Stimulated activated naive B cell treated with anti-CD40 and anti-IgM and Interleukin-4, amounts not matched to agents 10 μg/mL and 1 μg/mL and 100 μg/mL, for 72 hours (primary cell): ENCODE measurements around the gene SMAP2.

Experiments used
- ATAC-seq, 2 donors: fragments of 150-1000 bp; cut with Tn5 transposase; replicated peaks; 2 replicates each; pipeline ENCODE4 v1.10.0; 2021; ENCODE audit warnings: moderate library complexity in 1 of 2
- DNase-seq: peaks from one replicate; pipeline ENCODE4 v3.0.0; 2021
- H3K27ac Mint-ChIP-seq: one replicate; pipeline ENCODE4 v1.8.0; 2022; ENCODE audit warnings: mild to moderate bottlenecking, mixed read lengths
- H3K27me3 Mint-ChIP-seq, 2 donors: one replicate each; pipeline ENCODE4 v1.8.0; 2022; ENCODE audit warnings: mixed read lengths in 2 of 2
- H3K36me3 Mint-ChIP-seq, 2 donors: one replicate each; pipeline ENCODE4 v1.8.0; 2022; ENCODE audit warnings: mixed read lengths in 2 of 2, mild to moderate bottlenecking in 1 of 2
- H3K4me1 Mint-ChIP-seq, 2 donors: one replicate each; pipeline ENCODE4 v1.8.0; 2022; ENCODE audit warnings: mixed read lengths in 2 of 2, mild to moderate bottlenecking in 1 of 2
- H3K4me3 Mint-ChIP-seq, 2 donors: one replicate each; pipeline ENCODE4 v1.8.0; 2022; ENCODE audit warnings: mild to moderate bottlenecking in 2 of 2, mixed read lengths in 2 of 2, moderate library complexity in 1 of 2
- H3K9me3 Mint-ChIP-seq, 2 donors: one replicate each; pipeline ENCODE4 v1.8.0; 2022; ENCODE audit warnings: mixed read lengths in 2 of 2, mild to moderate bottlenecking in 1 of 2

SMAP2 gene

DNA sequence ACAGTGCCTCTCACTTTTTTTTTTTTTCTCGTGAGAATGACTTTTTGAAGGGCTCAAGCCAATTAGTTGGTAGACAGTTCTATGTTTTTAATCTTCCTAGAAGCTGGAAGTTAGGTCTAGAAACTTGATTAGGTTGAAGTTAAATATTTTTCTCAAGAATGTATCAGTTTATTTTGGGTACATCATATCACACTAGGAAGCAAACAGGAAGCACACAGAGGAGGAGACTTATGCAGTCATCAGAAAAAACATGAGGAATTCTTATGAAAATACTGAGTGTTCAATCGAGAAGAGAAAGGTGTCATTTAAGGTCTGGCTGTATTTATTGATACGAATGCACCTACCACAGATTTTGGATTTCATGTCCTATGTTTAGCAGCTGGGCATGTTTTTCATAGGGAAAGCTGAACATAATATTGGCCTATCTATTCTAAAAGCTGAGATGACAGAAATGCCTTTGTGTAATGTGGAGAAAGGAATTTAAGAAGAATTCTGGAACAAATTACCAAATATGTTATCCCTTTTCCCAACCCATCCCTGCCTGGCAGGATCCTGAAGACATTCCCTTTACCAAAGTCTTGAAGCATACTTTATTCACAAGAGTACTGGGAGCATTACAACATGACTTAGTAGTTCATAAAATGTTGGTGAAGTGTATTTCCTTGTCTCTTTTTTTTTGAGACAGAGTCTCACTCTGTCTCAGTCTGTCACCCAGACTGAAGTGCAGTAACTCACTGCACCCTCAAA, 59.3 kb downstream of the SMAP2 start:
- Mint-ChIP-seq H3K4me3 (no peak overlapping the region), H3K4me1 (no peaks in the 10 kb centered on the region), H3K9me3 (no peaks in the 10 kb centered on the region), H3K27me3 (no peaks in the 10 kb centered on the region), H3K36me3 (peaks cover 18 to 51% of the 10 kb centered on the region in 2 donors), H3K27ac (no peak overlapping the region)
- DNase-seq (no peak), ATAC-seq (no peak)

GRCh38 chr1:40435471-40435870, 61.9 kb downstream of the SMAP2 start:
- Mint-ChIP-seq H3K27me3 (no peaks in the 10 kb centered on the region), H3K9me3 (no peaks in the 10 kb centered on the region), H3K4me1 (peaks cover 3 to 7% of the 10 kb centered on the region in 2 donors), H3K27ac (no peak overlapping the region), H3K4me3 (no peak overlapping the region), H3K36me3 (peaks cover 18 to 50% of the 10 kb centered on the region in 2 donors)
- ATAC-seq: no peak
- DNase-seq: no peak

DNA sequence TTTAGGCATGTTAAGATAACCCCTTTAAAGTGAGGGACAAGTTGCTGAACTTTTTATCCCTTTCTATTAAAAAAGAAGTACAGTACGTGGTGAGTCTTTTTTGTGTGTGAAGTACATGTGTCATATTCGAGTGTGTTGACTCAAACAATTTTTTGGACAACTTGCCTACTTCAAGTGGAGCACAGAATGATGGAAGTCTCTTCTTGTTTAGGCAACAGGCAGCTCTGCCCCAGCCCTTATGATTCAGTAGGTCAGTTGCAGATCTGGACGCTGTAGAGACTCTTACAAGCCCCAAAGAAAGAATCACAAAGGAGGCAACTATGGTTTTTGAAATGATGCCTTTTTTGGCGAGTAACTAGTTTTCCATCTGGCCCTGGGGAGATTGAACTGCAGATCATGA, 62.3 kb downstream of the SMAP2 start:
- DNase-seq: no peak
- Mint-ChIP-seq H3K27ac (no peak overlapping the region), H3K27me3 (no peaks in the 10 kb centered on the region), H3K36me3 (peaks cover 20 to 52% of the 10 kb centered on the region in 2 donors), H3K9me3 (no peaks in the 10 kb centered on the region), H3K4me1 (peaks cover 3 to 7% of the 10 kb centered on the region in 2 donors), H3K4me3 (no peak overlapping the region)
- ATAC-seq: no peak

GRCh38 chr1:40438391-40439015, 65.0 kb downstream of the SMAP2 start:
- no peak overlapping the region for H3K27ac Mint-ChIP-seq
- H3K27me3 Mint-ChIP-seq: no peaks in the 10 kb centered on the region
- H3K9me3 Mint-ChIP-seq: no peaks in the 10 kb centered on the region
- DNase-seq (no peak), ATAC-seq (peak; percentile 61 to 77)
- peaks cover 13 to 38% of the 10 kb centered on the region in 2 donors for H3K36me3 Mint-ChIP-seq
- H3K4me1 Mint-ChIP-seq: peaks cover 3 to 7% of the 10 kb centered on the region in 2 donors
- no peak overlapping the region for H3K4me3 Mint-ChIP-seq

DNA sequence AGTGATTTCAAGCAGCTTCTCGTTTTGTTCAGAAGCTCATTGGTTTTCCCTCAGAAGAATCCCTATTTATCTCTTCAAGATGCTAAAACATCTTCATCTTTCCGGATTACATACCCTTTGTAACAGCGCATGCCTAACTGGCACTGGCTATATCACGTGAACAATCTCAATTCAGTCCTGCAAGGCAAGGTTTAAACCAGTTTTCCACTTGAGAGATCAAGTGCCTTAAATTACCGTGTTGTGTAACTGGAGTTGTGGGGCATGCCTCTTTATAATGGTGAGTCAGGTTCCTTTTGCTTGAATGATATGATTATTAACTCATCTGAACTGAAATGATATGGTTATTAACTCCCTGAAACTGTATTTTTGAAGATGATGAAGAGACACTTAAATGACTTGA, 65.7 kb downstream of the SMAP2 start:
- no peaks in the 10 kb centered on the region for H3K27me3 Mint-ChIP-seq
- H3K36me3 Mint-ChIP-seq: peaks cover 16 to 40% of the 10 kb centered on the region in 2 donors
- no peaks in the 10 kb centered on the region for H3K9me3 Mint-ChIP-seq
- DNase-seq (no peak), ATAC-seq (no peak)
- H3K4me3 Mint-ChIP-seq: no peak overlapping the region
- peaks cover 3 to 7% of the 10 kb centered on the region in 2 donors for H3K4me1 Mint-ChIP-seq
- no peak overlapping the region for H3K27ac Mint-ChIP-seq

GRCh38 chr1:40449684-40450494, 76.4 kb downstream of the SMAP2 start, which contains the start of gene ZFP69B:
Gene ZFP69B, plus strand, starts transcription at chr1:40450476. Its CDS starts 486 bp downstream, at chr1:40450962.
- Mint-ChIP-seq H3K4me1 (peaks cover 18 to 27% of the 10 kb centered on the region in 2 donors), H3K36me3 (peaks cover 45 to 68% of the 10 kb centered on the region in 2 donors), H3K4me3 (peak within 1 kb of the TSS; percentile 88 to 94), H3K27ac (peak within 1 kb of the TSS; percentile 97), H3K27me3 (no peaks in the 10 kb centered on the region), H3K9me3 (peaks cover 20 to 24% of the 10 kb centered on the region in 2 donors)
- peak; percentile 77 to 83 for ATAC-seq
- peak; percentile 89 for DNase-seq

DNA sequence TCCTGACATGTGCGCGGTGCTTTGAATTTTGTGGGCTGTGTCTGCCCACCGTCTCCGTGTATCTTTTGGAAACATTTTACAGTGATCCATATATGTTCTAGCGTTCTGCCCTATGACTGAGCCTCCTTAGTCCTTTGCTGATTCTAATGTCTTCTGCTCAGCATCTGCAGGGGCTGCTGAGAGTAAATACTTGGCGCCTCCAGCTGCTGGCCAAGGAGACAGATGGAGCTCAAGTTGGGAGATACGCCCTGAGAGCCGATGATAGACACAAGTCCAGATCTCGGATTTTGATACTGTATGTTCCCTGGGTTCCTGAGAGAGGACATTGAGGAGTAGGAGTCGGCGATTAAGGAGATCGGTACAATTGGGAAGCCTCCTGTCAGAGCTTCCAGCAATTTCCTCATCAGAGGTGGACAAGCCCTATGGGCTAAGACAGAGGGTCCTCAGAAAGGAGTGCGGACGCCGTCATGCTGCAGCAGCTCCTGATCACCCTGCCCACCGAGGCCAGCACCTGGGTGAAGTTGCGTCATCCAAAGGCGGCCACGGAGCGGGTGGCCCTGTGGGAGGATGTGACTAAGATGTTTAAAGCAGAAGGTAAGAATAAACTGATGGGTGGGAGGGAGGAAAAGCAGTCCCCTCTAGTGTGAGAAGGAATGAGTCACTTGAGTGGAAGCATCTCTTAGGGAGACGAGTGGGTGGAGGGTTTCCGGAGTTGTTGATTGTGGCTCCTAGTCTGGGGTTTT, 77.1 kb downstream of the SMAP2 start:
- DNase-seq (peak; percentile 74), ATAC-seq (peak; percentile 69 to 73)
- Mint-ChIP-seq H3K36me3 (peaks cover 45 to 68% of the 10 kb centered on the region in 2 donors), H3K27ac (peak overlapping the region; percentile 97), H3K27me3 (no peaks in the 10 kb centered on the region), H3K4me3 (peak overlapping the region; percentile 88 to 94), H3K4me1 (peaks cover 21 to 30% of the 10 kb centered on the region in 2 donors), H3K9me3 (peaks cover 18 to 19% of the 10 kb centered on the region in 2 donors)

GRCh38 chr1:40451238-40451585, 77.7 kb downstream of the SMAP2 start:
- Mint-ChIP-seq H3K27ac (peak overlapping the region; percentile 97), H3K4me1 (peaks cover 21 to 30% of the 10 kb centered on the region in 2 donors), H3K36me3 (peaks cover 45 to 69% of the 10 kb centered on the region in 2 donors), H3K27me3 (no peaks in the 10 kb centered on the region), H3K4me3 (peak overlapping the region; percentile 88 to 94), H3K9me3 (peaks cover 16 to 17% of the 10 kb centered on the region in 2 donors)
- DNase-seq (no peak), ATAC-seq (peak; percentile 7 to 20)

- Mint-ChIP-seq H3K4me3 (peak overlapping the region in 1 of 2 donors; percentile 9), H3K27ac (peak overlapping the region; percentile 59), H3K36me3 (peaks cover 77 to 93% of the 10 kb centered on the region in 2 donors), H3K4me1 (peaks cover 21 to 26% of the 10 kb centered on the region in 2 donors), H3K27me3 (no peaks in the 10 kb centered on the region), H3K9me3 (peaks cover 41 to 43% of the 10 kb centered on the region in 2 donors)
- DNase-seq (no peak), ATAC-seq (peak; percentile 33 to 52)
Measured at GRCh38 chr1:40454873-40455272, 81.3 kb downstream of the SMAP2 start.

DNA sequence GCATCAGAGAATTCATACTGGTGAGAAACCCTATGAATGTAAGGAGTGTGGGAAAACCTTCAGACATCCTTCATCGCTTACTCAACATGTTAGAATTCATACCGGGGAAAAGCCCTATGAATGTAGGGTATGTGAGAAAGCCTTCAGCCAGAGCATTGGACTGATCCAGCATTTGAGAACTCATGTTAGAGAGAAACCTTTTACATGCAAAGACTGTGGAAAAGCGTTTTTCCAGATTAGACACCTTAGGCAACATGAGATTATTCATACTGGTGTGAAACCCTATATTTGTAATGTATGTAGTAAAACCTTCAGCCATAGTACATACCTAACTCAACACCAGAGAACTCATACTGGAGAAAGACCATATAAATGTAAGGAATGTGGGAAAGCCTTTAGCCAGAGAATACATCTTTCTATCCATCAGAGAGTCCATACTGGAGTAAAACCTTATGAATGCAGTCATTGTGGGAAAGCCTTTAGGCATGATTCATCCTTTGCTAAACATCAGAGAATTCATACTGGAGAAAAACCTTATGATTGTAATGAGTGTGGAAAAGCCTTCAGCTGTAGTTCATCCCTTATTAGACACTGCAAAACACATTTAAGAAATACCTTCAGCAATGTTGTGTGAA, 89.5 kb downstream of the SMAP2 start:
- peak overlapping the region; percentile 71 for H3K27ac Mint-ChIP-seq
- H3K27me3 Mint-ChIP-seq: no peaks in the 10 kb centered on the region
- peaks cover 74 to 93% of the 10 kb centered on the region in 2 donors for H3K36me3 Mint-ChIP-seq
- H3K4me3 Mint-ChIP-seq: no peak overlapping the region
- no peak for ATAC-seq
- no peak for DNase-seq
- peaks cover 44 to 60% of the 10 kb centered on the region in 2 donors for H3K9me3 Mint-ChIP-seq
- no peaks in the 10 kb centered on the region for H3K4me1 Mint-ChIP-seq

DNA sequence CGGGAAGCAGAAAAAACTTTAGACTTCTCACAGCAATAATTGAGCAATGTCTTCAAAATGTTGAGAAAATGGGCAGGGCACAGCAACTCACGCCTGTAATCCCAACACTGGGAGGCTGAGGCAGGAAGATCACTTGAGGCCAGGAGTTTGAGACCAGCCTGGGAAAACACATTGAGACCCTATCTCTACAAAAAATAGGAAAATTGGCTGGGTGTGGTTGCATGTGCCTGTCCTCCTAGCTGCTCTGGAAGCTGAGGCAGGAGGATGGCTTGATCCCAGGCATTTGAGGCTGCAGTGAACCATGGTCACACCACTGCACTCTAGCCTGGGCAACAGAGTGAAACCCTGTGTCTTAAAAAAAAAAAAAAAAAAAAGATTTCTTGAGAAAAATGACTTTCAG, 95.8 kb downstream of the SMAP2 start:
- DNase-seq (no peak), ATAC-seq (no peak)
- Mint-ChIP-seq H3K9me3 (peaks cover 41 to 51% of the 10 kb centered on the region in 2 donors), H3K36me3 (peaks cover 56 to 71% of the 10 kb centered on the region in 2 donors), H3K27ac (no peak overlapping the region), H3K4me3 (no peak overlapping the region), H3K27me3 (no peaks in the 10 kb centered on the region), H3K4me1 (no peaks in the 10 kb centered on the region)
